A673 (cell line): ENCODE data around the gene USP48. TPM values are rescaled to one million over a fixed set of nuclear protein-coding genes. Genes with fewer than 3 reads are reported as not detected.

ENCODE experiments used
- BruUV-seq: library from RNA; stranded (reverse); fragments of 400-500 nt; replicated peaks from 2 replicates; lab custom pipeline; 2021; lab: Mats Ljungman, UMichigan
- CTCF ChIA-PET: fragments of 300-600 bp; sonication (Branson Sonifier 250); formaldehyde crosslinking; loops from one replicate; lab custom pipeline; 2022; ENCODE audit warnings: antibody characterized with exemption; lab: Charles Lee
- POLR2A ChIA-PET: fragments of 300-600 bp; sonication (Branson Sonifier 250); formaldehyde crosslinking; loops from one replicate; lab custom pipeline; 2022; ENCODE audit warnings: antibody characterized with exemption; ENCODE audit not compliant: low non-redundant PET; lab: Charles Lee
- DNase-seq: peaks from one replicate; pipeline ENCODE4 v3.0.0-alpha.2; 2015; ENCODE audit warnings: low spot score
- H3K27ac ChIP-seq: fragments of 200-600 bp; sonication (generic); 2 replicates; pipeline ENCODE4 v1.5.1; 2016; ENCODE audit warnings: mixed run types, low read depth, mild to moderate bottlenecking, mixed read lengths, antibody characterized with exemption, low read length; ENCODE audit not compliant: poor library complexity, severe bottlenecking
- H3K27me3 ChIP-seq: fragments of 200-600 bp; sonication (generic); replicated peaks from 2 replicates; pipeline ENCODE4 v1.6.1; 2017; ENCODE audit warnings: mixed run types, low read depth, mild to moderate bottlenecking, mixed read lengths, antibody characterized with exemption, low read length; ENCODE audit not compliant: insufficient read depth, poor library complexity
- H3K36me3 ChIP-seq: fragments of 200-600 bp; sonication (generic); 2 replicates; pipeline ENCODE4 v1.6.1; 2016; ENCODE audit warnings: mixed run types, mild to moderate bottlenecking, mixed read lengths, antibody characterized with exemption, low read length; ENCODE audit not compliant: insufficient read depth, poor library complexity, severe bottlenecking
- H3K4me1 ChIP-seq: fragments of 200-600 bp; sonication (generic); 2 replicates; pipeline ENCODE4 v1.6.1; 2017; ENCODE audit warnings: mixed run types, mild to moderate bottlenecking, mixed read lengths, antibody characterized with exemption, low read length; ENCODE audit not compliant: insufficient read depth, poor library complexity, severe bottlenecking
- H3K4me3 ChIP-seq: fragments of 200-600 bp; sonication (generic); 2 replicates; pipeline ENCODE4 v1.5.1; 2016; ENCODE audit warnings: low read depth, mixed run types, mild to moderate bottlenecking, mixed read lengths, low read length; ENCODE audit not compliant: poor library complexity, severe bottlenecking
- H3K9me3 ChIP-seq: fragments of 200-600 bp; sonication (generic); 2 replicates; pipeline ENCODE4 v1.6.1; 2016; ENCODE audit warnings: mixed run types, low read depth, mild to moderate bottlenecking, mixed read lengths, antibody characterized with exemption, low read length; ENCODE audit not compliant: poor library complexity, severe bottlenecking
- EZH2 ChIP-seq: fragments of 200-600 bp; sonication (generic); IDR thresholded peaks from 2 replicates; pipeline ENCODE4 v1.6.1; 2017; ENCODE audit warnings: borderline replicate concordance, low read depth, mild to moderate bottlenecking, mixed read lengths, antibody characterized with exemption, low read length; ENCODE audit not compliant: poor library complexity, severe bottlenecking
- intact Hi-C: fragments of 100-400 bp; cut with micrococcal nuclease; formaldehyde crosslinking; loops from one replicate; pipeline ENCODE4 v1.10.0; 2022; ENCODE audit not compliant: unreplicated experiment
- total RNA-seq: library from RNA; stranded (reverse); gene quantifications from 2 replicates; pipeline ENCODE4 v1.2.3, GENCODE V29; 2021
- TF ChIP-seq, protein P1 (sequence below): fragments of 300-800, 200-600 bp; sonication (generic); conservative IDR thresholded peaks from 2 replicates; pipeline ENCODE4 v1.5.1; 2017; ENCODE audit warnings: low read depth, mild to moderate bottlenecking, antibody characterized with exemption, low read length, moderate library complexity, mixed read lengths

USP48 gene
- total RNA-seq, 1 experiment from 2014 or later = 74.1 TPM

DNA sequence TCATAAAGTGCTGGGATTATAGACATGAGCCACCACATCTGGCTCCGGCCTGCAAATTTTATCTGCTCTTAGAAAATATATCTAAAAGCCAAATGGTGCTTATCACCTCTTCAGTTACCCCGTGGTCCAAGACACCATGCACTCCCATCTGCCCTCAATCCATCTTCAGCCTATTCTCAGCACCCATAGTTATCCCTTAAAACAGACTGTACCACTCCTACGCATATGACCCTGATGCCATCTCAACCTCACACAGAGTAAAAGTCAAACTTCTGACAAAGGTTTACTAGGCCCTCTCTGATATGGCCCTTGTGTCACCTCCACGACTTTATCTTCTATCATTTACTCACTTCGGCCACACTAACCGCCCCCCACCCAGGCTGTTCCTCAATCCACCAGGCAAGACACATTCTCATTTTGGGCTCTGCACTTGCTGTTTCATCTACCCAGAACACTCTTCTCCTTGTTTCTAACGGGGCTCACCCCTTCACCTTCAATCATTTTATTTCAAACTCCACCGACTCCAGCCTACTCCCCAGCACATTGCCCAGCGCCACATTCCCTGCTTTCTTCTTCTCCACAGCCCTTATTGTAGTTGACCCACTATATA lies 33.0 kb downstream of the USP48 start:
- ChIA-PET CTCF (no interaction called here), POLR2A (no interaction called here)
- intact Hi-C loops = no loop called here

DNA sequence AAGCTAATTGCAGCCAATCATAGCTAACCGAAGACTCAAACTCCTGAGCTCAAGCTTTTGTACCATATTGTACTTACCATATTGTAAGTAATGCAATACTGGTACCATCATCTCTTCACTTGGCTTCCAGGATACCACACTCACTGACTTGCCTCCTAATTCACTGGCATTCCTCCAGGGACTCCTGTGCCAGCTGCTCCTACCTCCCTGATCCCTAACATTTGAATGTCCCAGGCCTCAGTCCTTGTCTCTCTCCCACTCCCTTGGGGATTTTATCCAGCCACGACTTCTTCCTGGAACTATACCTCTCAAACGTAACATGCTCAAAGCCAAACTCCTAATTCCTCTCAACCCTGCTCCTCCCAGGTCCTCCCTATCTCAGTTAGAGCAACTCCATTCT lies 33.8 kb downstream of the USP48 start:
- Histone ChIP-seq H3K27me3 (no peaks in the 10 kb centered on the region), H3K4me3 (no peak overlapping the region), H3K27ac (no peak overlapping the region), H3K9me3 (no peaks in the 10 kb centered on the region), H3K4me1 (no peaks in the 10 kb centered on the region), H3K36me3 (peaks cover 52% of the 10 kb centered on the region)
- BruUV-seq = no TSS peak
- CTCF ChIA-PET = no interaction called here
- DNase-seq = no peak
- intact Hi-C loops = no loop called here
- TF ChIP-seq, protein P1, sequence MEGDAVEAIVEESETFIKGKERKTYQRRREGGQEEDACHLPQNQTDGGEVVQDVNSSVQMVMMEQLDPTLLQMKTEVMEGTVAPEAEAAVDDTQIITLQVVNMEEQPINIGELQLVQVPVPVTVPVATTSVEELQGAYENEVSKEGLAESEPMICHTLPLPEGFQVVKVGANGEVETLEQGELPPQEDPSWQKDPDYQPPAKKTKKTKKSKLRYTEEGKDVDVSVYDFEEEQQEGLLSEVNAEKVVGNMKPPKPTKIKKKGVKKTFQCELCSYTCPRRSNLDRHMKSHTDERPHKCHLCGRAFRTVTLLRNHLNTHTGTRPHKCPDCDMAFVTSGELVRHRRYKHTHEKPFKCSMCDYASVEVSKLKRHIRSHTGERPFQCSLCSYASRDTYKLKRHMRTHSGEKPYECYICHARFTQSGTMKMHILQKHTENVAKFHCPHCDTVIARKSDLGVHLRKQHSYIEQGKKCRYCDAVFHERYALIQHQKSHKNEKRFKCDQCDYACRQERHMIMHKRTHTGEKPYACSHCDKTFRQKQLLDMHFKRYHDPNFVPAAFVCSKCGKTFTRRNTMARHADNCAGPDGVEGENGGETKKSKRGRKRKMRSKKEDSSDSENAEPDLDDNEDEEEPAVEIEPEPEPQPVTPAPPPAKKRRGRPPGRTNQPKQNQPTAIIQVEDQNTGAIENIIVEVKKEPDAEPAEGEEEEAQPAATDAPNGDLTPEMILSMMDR = no peak
- TF ChIP-seq EZH2 = no peak
- POLR2A ChIA-PET = no interaction called here

More for the DNA sequence above, 33.0 kb downstream of the USP48 start:
- no peak overlapping the region for H3K4me3 ChIP-seq
- H3K4me1 ChIP-seq = no peaks in the 10 kb centered on the region
- no peaks in the 10 kb centered on the region for H3K9me3 ChIP-seq
- no peak for TF ChIP-seq EZH2
- TF ChIP-seq, protein P1 = no peak
- no peak for DNase-seq
- H3K27me3 ChIP-seq = no peaks in the 10 kb centered on the region
- H3K27ac ChIP-seq = no peak overlapping the region
- BruUV-seq = TSS peak; percentile 20
- H3K36me3 ChIP-seq = peaks cover 57% of the 10 kb centered on the region

DNA sequence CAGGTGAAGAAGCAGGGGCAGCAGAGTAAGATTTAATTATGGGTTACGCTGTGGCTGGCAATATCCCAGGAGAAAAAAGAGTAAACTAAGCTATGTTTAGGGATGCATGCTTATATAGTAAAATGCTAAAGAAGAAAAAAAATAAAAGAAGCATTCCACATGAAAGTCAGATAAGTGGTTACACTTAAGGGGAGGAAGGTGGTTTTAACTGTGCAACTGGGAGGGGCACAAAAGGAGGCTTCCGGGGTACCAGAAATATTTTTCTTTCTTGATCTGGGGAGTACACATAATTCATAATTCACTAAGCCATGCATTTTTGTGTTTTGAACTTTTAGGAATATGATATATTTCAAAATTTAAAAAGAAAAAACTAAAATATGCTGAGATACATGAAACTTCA lies 39.5 kb downstream of the USP48 start:
- CTCF ChIA-PET = no interaction called here
- TF ChIP-seq, protein P1 = no peak
- POLR2A ChIA-PET = no interaction called here
- peaks cover 28% of the 10 kb centered on the region for H3K36me3 ChIP-seq
- no peaks in the 10 kb centered on the region for H3K27me3 ChIP-seq
- H3K4me3 ChIP-seq = no peak overlapping the region
- BruUV-seq = no TSS peak
- no peaks in the 10 kb centered on the region for H3K4me1 ChIP-seq
- DNase-seq = no peak
- H3K27ac ChIP-seq = no peak overlapping the region
- intact Hi-C loops = no loop called here
- no peaks in the 10 kb centered on the region for H3K9me3 ChIP-seq
